A549 (cell line): Measurements from ENCODE around the gene DPEP3.

Experiments
- BCL3 ChIP-seq: fragments of >200 bp; sonication (Bioruptor Twin); formaldehyde crosslinking; IDR thresholded peaks from 3 replicates; pipeline ENCODE4 v1.6.1; 2016
- CTCF ChIP-seq: fragments of >200 bp; sonication (Bioruptor Twin); formaldehyde crosslinking; IDR thresholded peaks from 3 replicates; pipeline ENCODE4 v1.5.1; 2016
- EP300 ChIP-seq, 2 experiments: fragments of >200 bp; sonication (Bioruptor Twin); formaldehyde crosslinking; IDR thresholded peaks; 2 replicates in 1 of 2; 3 replicates in 1 of 2; pipeline ENCODE4 v1.6.1; 2016 to 2017
- GATA3 ChIP-seq: IDR thresholded peaks from 2 replicates; pipeline ENCODE4 v1.6.1; 2012; ENCODE audit warnings: borderline replicate concordance
- HDAC2 ChIP-seq: fragments of 200-600 bp; sonication (generic); IDR thresholded peaks from 2 replicates; pipeline ENCODE4 v1.6.1; 2016
- KDM1A ChIP-seq: fragments of 200-600 bp; sonication (generic); IDR thresholded peaks from 2 replicates; pipeline ENCODE4 v1.6.1; 2016; ENCODE audit warnings: low read depth, mild to moderate bottlenecking
- MAX ChIP-seq: IDR thresholded peaks from 2 replicates; pipeline ENCODE4 v1.6.1; 2012
- NFE2L2 ChIP-seq: fragments of 150-350 bp; conservative IDR thresholded peaks from 2 replicates; pipeline ENCODE4 v1.6.1; 2014; ENCODE audit warnings: low read length
- POLR2A ChIP-seq: IDR thresholded peaks from 2 replicates; pipeline ENCODE4 v1.6.1; 2012; ENCODE audit warnings: mild to moderate bottlenecking, low read length
- POLR2AphosphoS2 ChIP-seq: conservative IDR thresholded peaks from 2 replicates; pipeline ENCODE4 v1.6.1; 2012; ENCODE audit warnings: low read length, improper control_type of control experiment, inconsistent platforms
- SMC3 ChIP-seq: fragments of >200 bp; sonication (Bioruptor Twin); formaldehyde crosslinking; IDR thresholded peaks from 3 replicates; pipeline ENCODE4 v1.6.1; 2018; ENCODE audit warnings: inconsistent platforms

- TF ChIP-seq CTCF, result no peak
- no peak for TF ChIP-seq NFE2L2
- no peak for TF ChIP-seq HDAC2
- TF ChIP-seq SMC3, result no peak
- TF ChIP-seq POLR2A, result no peak
- TF ChIP-seq EP300 (IDR thresholded peaks at IDR 0.05), result no peak
- no peak for TF ChIP-seq POLR2AphosphoS2
- no peak for TF ChIP-seq MAX
- no peak for TF ChIP-seq KDM1A
- no peak for TF ChIP-seq BCL3
- TF ChIP-seq GATA3, result no peak
These were observed 38.9 kb upstream of the DPEP3 start for GRCh38 chr16:68019167-68019680.
